HCT116 (cell line): ENCODE data around the gene NEMP1. TPM values are rescaled to one million over a fixed set of nuclear protein-coding genes. Genes with fewer than 3 reads are reported as not detected.

Experiments
- ATAC-seq: fragments of 200-7000 bp; cut with Tn5 transposase; 2 replicates; pipeline ENCODE4 v1.9.1; 2020; ENCODE audit warnings: mild to moderate bottlenecking, moderate library complexity
- BruUV-seq: library from RNA; stranded (reverse); fragments of 400-500 nt; replicated peaks from 2 replicates; lab custom pipeline; 2021; lab: Mats Ljungman, UMichigan
- CTCF ChIA-PET: fragments of 300-600 bp; sonication (Branson Sonifier 250); formaldehyde crosslinking; loops from one replicate; lab custom pipeline; 2021; ENCODE audit warnings: antibody characterized with exemption; lab: Charles Lee
- POLR2A ChIA-PET: fragments of 300-600, 350-600 bp; sonication (Branson Sonifier 250); formaldehyde crosslinking; loops from one replicate; lab custom pipeline; 2021; ENCODE audit warnings: antibody characterized with exemption; lab: Charles Lee
- RAD21 ChIA-PET, 2 experiments: fragments of 300-600 bp; sonication (Branson Sonifier 250); formaldehyde crosslinking; loops; one replicate each; lab custom pipeline; 2023; ENCODE audit warnings: low total read pairs in 2 of 2; ENCODE audit not compliant: uncharacterized antibody in 2 of 2, unreplicated experiment in 2 of 2, low non-redundant PET in 1 of 2; lab: Charles Lee
- DNase-seq: peaks from one replicate; pipeline ENCODE4 v3.0.0-alpha.2; 2010; ENCODE audit warnings: low read depth, low spot score
- H2AFZ ChIP-seq: fragments of 200-600 bp; shearing (Covaris generic), sonication (generic); 2 replicates; pipeline ENCODE4 v1.6.1; 2017; ENCODE audit warnings: low read depth, mixed run types, mixed read lengths, antibody characterized with exemption, low read length; ENCODE audit not compliant: poor library complexity, severe bottlenecking
- H3K27ac ChIP-seq: 2 replicates; pipeline ENCODE4 v1.5.1; 2012; ENCODE audit warnings: low read depth, low read length
- H3K27me3 ChIP-seq: fragments of 200-600 bp; sonication (generic); 2 replicates; pipeline ENCODE4 v1.6.1; 2016; ENCODE audit warnings: mixed run types, low read length, mixed read lengths; ENCODE audit not compliant: insufficient read depth
- H3K36me3 ChIP-seq, 2 experiments: fragments of 200-500 bp in 1 of 2; fragments of 200-600 bp in 1 of 2; sonication (Bioruptor generic) in 1 of 2; sonication (generic) in 1 of 2; 2 replicates each; pipeline versions ENCODE4 v1.5.1 to v1.6.1; 2014 to 2016; ENCODE audit warnings: low read length in 2 of 2, inconsistent platforms in 1 of 2, mixed read lengths in 1 of 2, mixed run types in 1 of 2; ENCODE audit not compliant: insufficient read depth in 2 of 2, control insufficient read depth in 1 of 2
- H3K4me1 ChIP-seq, 2 experiments: fragments of 200-600 bp in 1 of 2; sonication (generic) in 1 of 2; 2 replicates each; pipeline versions ENCODE4 v1.5.1 to v1.6.1; 2012 to 2017; ENCODE audit warnings: low read length in 2 of 2, inconsistent platforms in 1 of 2, mild to moderate bottlenecking in 1 of 2, mixed read lengths in 1 of 2, mixed run types in 1 of 2, moderate library complexity in 1 of 2; ENCODE audit not compliant: insufficient read depth in 2 of 2, control insufficient read depth in 1 of 2
- H3K4me2 ChIP-seq: fragments of 200-600 bp; sonication (generic); 2 replicates; pipeline ENCODE4 v1.6.1; 2017; ENCODE audit warnings: mixed run types, low read length, mixed read lengths
- H3K4me3 ChIP-seq, 2 experiments: fragments of 200-600 bp in 1 of 2; sonication (generic) in 1 of 2; replicated peaks in 1 of 2; 2 replicates each; pipeline ENCODE4 v1.5.1; 2011 to 2016; ENCODE audit warnings: low read length in 2 of 2, control low read depth in 1 of 2, low read depth in 1 of 2, mild to moderate bottlenecking in 1 of 2, mixed read lengths in 1 of 2, mixed run types in 1 of 2
- H3K79me2 ChIP-seq: fragments of 200-600 bp; sonication (generic); 2 replicates; pipeline ENCODE4 v1.6.1; 2017; ENCODE audit warnings: mild to moderate bottlenecking, mixed run types, low read length, moderate library complexity, mixed read lengths; ENCODE audit not compliant: insufficient read depth
- H3K9ac ChIP-seq: fragments of 200-600 bp; sonication (generic); 2 replicates; pipeline ENCODE4 v1.6.1; 2016; ENCODE audit warnings: low read length, mixed read lengths
- H3K9me2 ChIP-seq: fragments of 200-600 bp; sonication (generic), shearing (Covaris generic); 2 replicates; pipeline ENCODE4 v1.6.1; 2017; ENCODE audit warnings: mixed run types, mild to moderate bottlenecking, moderate library complexity; ENCODE audit not compliant: insufficient read depth
- H3K9me3 ChIP-seq, 2 experiments: fragments of 200-500 bp in 1 of 2; fragments of 200-600 bp in 1 of 2; sonication (Bioruptor generic) in 1 of 2; sonication (generic) in 1 of 2; 2 replicates each; pipeline ENCODE4 v1.6.1; 2014 to 2017; ENCODE audit warnings: low read length in 2 of 2, mixed read lengths in 2 of 2, inconsistent platforms in 1 of 2, low read depth in 1 of 2, mild to moderate bottlenecking in 1 of 2, mixed run types in 1 of 2, moderate library complexity in 1 of 2; ENCODE audit not compliant: control insufficient read depth in 1 of 2, insufficient read depth in 1 of 2
- H4K20me1 ChIP-seq: fragments of 200-600 bp; sonication (generic), shearing (Covaris generic); 2 replicates; pipeline ENCODE4 v1.6.1; 2017; ENCODE audit warnings: mixed run types, mild to moderate bottlenecking, moderate library complexity; ENCODE audit not compliant: insufficient read depth
- CBX3 ChIP-seq: IDR thresholded peaks from 2 replicates; pipeline ENCODE4 v1.6.1; 2012; ENCODE audit warnings: low read depth
- EGR1 ChIP-seq: IDR thresholded peaks from 2 replicates; pipeline ENCODE4 v1.6.1; 2012; ENCODE audit warnings: low read depth
- ELF1 ChIP-seq: IDR thresholded peaks from 2 replicates; pipeline ENCODE4 v1.6.1; 2012; ENCODE audit warnings: low read depth, borderline replicate concordance
- JUND ChIP-seq: IDR thresholded peaks from 2 replicates; pipeline ENCODE4 v1.6.1; 2012
- POLR2A ChIP-seq: IDR thresholded peaks from 2 replicates; pipeline ENCODE4 v1.7.0; 2011; ENCODE audit warnings: borderline replicate concordance; ENCODE audit not compliant: insufficient read depth, insufficient read length; ENCODE audit errors: extremely low read depth
- POLR2AphosphoS5 ChIP-seq: IDR thresholded peaks from 2 replicates; pipeline ENCODE4 v1.6.1; 2011; ENCODE audit warnings: mild to moderate bottlenecking, low read depth, low read length, moderate library complexity
- RAD21 ChIP-seq: IDR thresholded peaks from 2 replicates; pipeline ENCODE4 v1.6.1; 2012; ENCODE audit warnings: low read depth, mild to moderate bottlenecking
- SIN3A ChIP-seq: IDR thresholded peaks from 2 replicates; pipeline ENCODE4 v1.6.1; 2012; ENCODE audit warnings: low read depth
- SP1 ChIP-seq: IDR thresholded peaks from 2 replicates; pipeline ENCODE4 v1.6.1; 2012; ENCODE audit warnings: low read depth
- SRF ChIP-seq: IDR thresholded peaks from 2 replicates; pipeline ENCODE4 v1.6.1; 2012; ENCODE audit warnings: low read depth
- TCF7L2 ChIP-seq: IDR thresholded peaks from 2 replicates; pipeline ENCODE4 v1.7.0; 2011; ENCODE audit warnings: borderline replicate concordance, inconsistent platforms; ENCODE audit not compliant: insufficient read depth, insufficient read length; ENCODE audit errors: extremely low read depth
- YY1 ChIP-seq: IDR thresholded peaks from 2 replicates; pipeline ENCODE4 v1.6.1; 2011; ENCODE audit warnings: low read length, low read depth, moderate library complexity, mild to moderate bottlenecking; ENCODE audit not compliant: insufficient replicate concordance; ENCODE audit errors: extremely low read depth
- ZBTB33 ChIP-seq: IDR thresholded peaks from 2 replicates; pipeline ENCODE4 v1.6.1; 2011; ENCODE audit warnings: mild to moderate bottlenecking, low read length, moderate library complexity; ENCODE audit not compliant: insufficient replicate concordance; ENCODE audit errors: extremely low read depth
- ZNF274 ChIP-seq: fragments of 200-500 bp; sonication (Bioruptor generic); IDR thresholded peaks from 2 replicates; pipeline ENCODE4 v1.6.1; 2014; ENCODE audit warnings: mild to moderate bottlenecking, low read depth, low read length, inconsistent platforms
- intact Hi-C: fragments of 100-400 bp; cut with micrococcal nuclease; formaldehyde crosslinking; loops from 2 replicates; pipeline ENCODE4 v1.10.0; 2022
- total RNA-seq: library from RNA; stranded (reverse); gene quantifications from one replicate; pipeline ENCODE4 v1.2.1, GENCODE V29; 2021; ENCODE audit not compliant: unreplicated experiment
- TF ChIP-seq, protein P1 (sequence below): IDR thresholded peaks from 2 replicates; pipeline ENCODE4 v1.6.1; 2012
- TF ChIP-seq, protein P2 (sequence below): IDR thresholded peaks from 2 replicates; pipeline ENCODE4 v1.6.1; 2012; ENCODE audit warnings: low read depth

Gene NEMP1
- total RNA-seq, 1 experiment from 2014 or later: 35.2 TPM

- Histone ChIP-seq H3K4me2 (no peak overlapping the region), H2AFZ (no peak overlapping the region), H3K9me2 (no peaks in the 10 kb centered on the region), H3K9ac (no peak overlapping the region), H3K36me3 (no peaks in the 10 kb centered on the region), H3K4me1 (peaks cover 0 to 15% of the 10 kb centered on the region in 2 experiments; a peak in 2 of 4 replicates), H3K27ac (no peak overlapping the region), H3K79me2 (peaks cover 4% of the 10 kb centered on the region), H4K20me1 (no peaks in the 10 kb centered on the region), H3K27me3 (peaks cover 25% of the 10 kb centered on the region; the same call in 1 of the 2 replicates), H3K4me3 (no peak overlapping the region), H3K9me3 (no peaks in the 10 kb centered on the region)
- ATAC-seq (no peak), DNase-seq (no peak)
- CTCF ChIA-PET: interaction anchor here (0.9 kb wide), 1 partner anchor 9 kb away, joined by 3 read pairs; no protein-coding TSS in a partner anchor
- no TSS peak for BruUV-seq
- RAD21 ChIA-PET: no interaction called here
- no peak for TF ChIP-seq POLR2A
- TF ChIP-seq CBX3: no peak
- no peak for TF ChIP-seq EGR1
- TF ChIP-seq RAD21: no peak
- no peak for TF ChIP-seq POLR2AphosphoS5
- no peak for TF ChIP-seq JUND
- TF ChIP-seq, protein P1, sequence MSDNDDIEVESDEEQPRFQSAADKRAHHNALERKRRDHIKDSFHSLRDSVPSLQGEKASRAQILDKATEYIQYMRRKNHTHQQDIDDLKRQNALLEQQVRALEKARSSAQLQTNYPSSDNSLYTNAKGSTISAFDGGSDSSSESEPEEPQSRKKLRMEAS: no peak
- TF ChIP-seq ELF1: no peak
- TF ChIP-seq TCF7L2: no peak
- TF ChIP-seq SRF: no peak
- TF ChIP-seq, protein P2, sequence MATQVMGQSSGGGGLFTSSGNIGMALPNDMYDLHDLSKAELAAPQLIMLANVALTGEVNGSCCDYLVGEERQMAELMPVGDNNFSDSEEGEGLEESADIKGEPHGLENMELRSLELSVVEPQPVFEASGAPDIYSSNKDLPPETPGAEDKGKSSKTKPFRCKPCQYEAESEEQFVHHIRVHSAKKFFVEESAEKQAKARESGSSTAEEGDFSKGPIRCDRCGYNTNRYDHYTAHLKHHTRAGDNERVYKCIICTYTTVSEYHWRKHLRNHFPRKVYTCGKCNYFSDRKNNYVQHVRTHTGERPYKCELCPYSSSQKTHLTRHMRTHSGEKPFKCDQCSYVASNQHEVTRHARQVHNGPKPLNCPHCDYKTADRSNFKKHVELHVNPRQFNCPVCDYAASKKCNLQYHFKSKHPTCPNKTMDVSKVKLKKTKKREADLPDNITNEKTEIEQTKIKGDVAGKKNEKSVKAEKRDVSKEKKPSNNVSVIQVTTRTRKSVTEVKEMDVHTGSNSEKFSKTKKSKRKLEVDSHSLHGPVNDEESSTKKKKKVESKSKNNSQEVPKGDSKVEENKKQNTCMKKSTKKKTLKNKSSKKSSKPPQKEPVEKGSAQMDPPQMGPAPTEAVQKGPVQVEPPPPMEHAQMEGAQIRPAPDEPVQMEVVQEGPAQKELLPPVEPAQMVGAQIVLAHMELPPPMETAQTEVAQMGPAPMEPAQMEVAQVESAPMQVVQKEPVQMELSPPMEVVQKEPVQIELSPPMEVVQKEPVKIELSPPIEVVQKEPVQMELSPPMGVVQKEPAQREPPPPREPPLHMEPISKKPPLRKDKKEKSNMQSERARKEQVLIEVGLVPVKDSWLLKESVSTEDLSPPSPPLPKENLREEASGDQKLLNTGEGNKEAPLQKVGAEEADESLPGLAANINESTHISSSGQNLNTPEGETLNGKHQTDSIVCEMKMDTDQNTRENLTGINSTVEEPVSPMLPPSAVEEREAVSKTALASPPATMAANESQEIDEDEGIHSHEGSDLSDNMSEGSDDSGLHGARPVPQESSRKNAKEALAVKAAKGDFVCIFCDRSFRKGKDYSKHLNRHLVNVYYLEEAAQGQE: no peak
- no peak for TF ChIP-seq SP1
- no peak for TF ChIP-seq SIN3A
- TF ChIP-seq YY1: no peak
- no peak for TF ChIP-seq ZBTB33
- TF ChIP-seq ZNF274: no peak
- intact Hi-C loops: no loop called here
- POLR2A ChIA-PET: no interaction called here
Measured at GRCh38 chr12:57010627-57011247, 67.9 kb downstream of the NEMP1 start.
